Measurements from ENCODE around the gene DKK3.

The DKK3 gene

GRCh38 chr11:11997049-11997322 lies 11.4 kb downstream of the DKK3 start:
- peaks cover 10 to 15% of the 10 kb centered on the region in 2 donors for H3K36me3 ChIP-seq (replicated peaks in 1 of 2; ENCODE audit: control insufficient read depth in 2 of 2, insufficient read depth in 2 of 2, low read length in 2 of 2)
- H3K18ac ChIP-seq (ENCODE audit: low read length) = peak overlapping the region; percentile 29
- no peak overlapping the region for H2BK12ac ChIP-seq (ENCODE audit: low read length)
- H3K4me3 ChIP-seq (ENCODE audit: low read length in 2 of 2) = no peak overlapping the region
- no peak overlapping the region for H3K9ac ChIP-seq (ENCODE audit: low read depth, low read length, poor library complexity)
- peak overlapping the region; percentile 59 for H3K23ac ChIP-seq (ENCODE audit: low read depth, low read length, poor library complexity)
- no peaks in the 10 kb centered on the region for H3K79me1 ChIP-seq (ENCODE audit: low read depth, low read length)
- H3K27me3 ChIP-seq (ENCODE audit: control insufficient read depth in 3 of 3, insufficient read depth in 3 of 3, low read depth in 1 of 3, low read length in 3 of 3) = no peaks in the 10 kb centered on the region
- no peak overlapping the region for H3K14ac ChIP-seq (ENCODE audit: low read length)
- H3K9me3 ChIP-seq (replicated peaks in 1 of 2; ENCODE audit: control insufficient read depth in 2 of 2, insufficient read depth in 1 of 2, low read depth in 1 of 2, low read length in 2 of 2) = no peaks in the 10 kb centered on the region
- no peak overlapping the region for H2BK5ac ChIP-seq (ENCODE audit: low read length)
- no peak overlapping the region for H2AK5ac ChIP-seq (ENCODE audit: low read depth, low read length)
- WGBS, 2 donors (ENCODE audit: extremely low coverage in 2 of 2, insufficient read length in 2 of 2, insufficient replicate concordance in 1 of 2) = no CpG with 5 or more reads among the region's 3 CpGs
- H3K27ac ChIP-seq (replicated peaks; ENCODE audit: low read length) = no peak overlapping the region
- peaks cover 6 to 9% of the 10 kb centered on the region in 2 donors for H3K4me1 ChIP-seq (ENCODE audit: control insufficient read depth in 2 of 2, insufficient read depth in 1 of 2, low read depth in 1 of 2, low read length in 2 of 2)
- no peak for DNase-seq (ENCODE audit: low spot score)
- no peak overlapping the region for H2BK15ac ChIP-seq (ENCODE audit: low read length)
- H2AFZ ChIP-seq (ENCODE audit: low read length) = no peak overlapping the region
- no peak overlapping the region for H4K91ac ChIP-seq (ENCODE audit: low read depth, low read length, poor library complexity)
- no peak overlapping the region for H2BK120ac ChIP-seq (ENCODE audit: low read depth, low read length)
- H3K4me2 ChIP-seq (ENCODE audit: insufficient read depth, low read length, poor library complexity, severe bottlenecking) = no peak overlapping the region
- no peak overlapping the region for H4K8ac ChIP-seq (ENCODE audit: low read depth, low read length)
- no peak overlapping the region for H3K4ac ChIP-seq (ENCODE audit: low read length)

- no peak overlapping the region for H2BK120ac ChIP-seq (ENCODE audit: low read depth, low read length)
- H2AK5ac ChIP-seq (ENCODE audit: low read depth, low read length) = no peak overlapping the region
- H3K4me1 ChIP-seq (ENCODE audit: control insufficient read depth in 2 of 2, insufficient read depth in 1 of 2, low read depth in 1 of 2, low read length in 2 of 2) = peaks cover 6 to 9% of the 10 kb centered on the region in 2 donors
- no peaks in the 10 kb centered on the region for H3K79me1 ChIP-seq (ENCODE audit: low read depth, low read length)
- H2BK5ac ChIP-seq (ENCODE audit: low read length) = no peak overlapping the region
- no CpG with 5 or more reads among the region's 11 CpGs for WGBS, 2 donors (ENCODE audit: extremely low coverage in 2 of 2, insufficient read length in 2 of 2, insufficient replicate concordance in 1 of 2)
- H3K9me3 ChIP-seq (replicated peaks in 1 of 2; ENCODE audit: control insufficient read depth in 2 of 2, insufficient read depth in 1 of 2, low read depth in 1 of 2, low read length in 2 of 2) = no peaks in the 10 kb centered on the region
- no peak overlapping the region for H3K27ac ChIP-seq (replicated peaks; ENCODE audit: low read length)
- H2BK12ac ChIP-seq (ENCODE audit: low read length) = no peak overlapping the region
- peak overlapping the region; percentile 59 for H3K23ac ChIP-seq (ENCODE audit: low read depth, low read length, poor library complexity)
- H3K36me3 ChIP-seq (replicated peaks in 1 of 2; ENCODE audit: control insufficient read depth in 2 of 2, insufficient read depth in 2 of 2, low read length in 2 of 2) = peaks cover 9 to 14% of the 10 kb centered on the region in 2 donors
- no peak overlapping the region for H3K4me3 ChIP-seq (ENCODE audit: low read length in 2 of 2)
- DNase-seq (ENCODE audit: low spot score) = no peak
- H3K27me3 ChIP-seq (ENCODE audit: control insufficient read depth in 3 of 3, insufficient read depth in 3 of 3, low read depth in 1 of 3, low read length in 3 of 3) = no peaks in the 10 kb centered on the region
- H4K8ac ChIP-seq (ENCODE audit: low read depth, low read length) = no peak overlapping the region
- no peak overlapping the region for H3K14ac ChIP-seq (ENCODE audit: low read length)
- H3K4ac ChIP-seq (ENCODE audit: low read length) = no peak overlapping the region
- H3K18ac ChIP-seq (ENCODE audit: low read length) = peak overlapping the region; percentile 29
- no peak overlapping the region for H2AFZ ChIP-seq (ENCODE audit: low read length)
- H3K9ac ChIP-seq (ENCODE audit: low read depth, low read length, poor library complexity) = no peak overlapping the region
- H4K91ac ChIP-seq (ENCODE audit: low read depth, low read length, poor library complexity) = no peak overlapping the region
- no peak overlapping the region for H2BK15ac ChIP-seq (ENCODE audit: low read length)
- no peak overlapping the region for H3K4me2 ChIP-seq (ENCODE audit: insufficient read depth, low read length, poor library complexity, severe bottlenecking)
Measured at GRCh38 chr11:11996321-11997048, 11.9 kb downstream of the DKK3 start.

- no peak overlapping the region for H3K18ac ChIP-seq (ENCODE audit: low read length)
- H3K4me2 ChIP-seq (ENCODE audit: insufficient read depth, low read length, poor library complexity, severe bottlenecking) = no peak overlapping the region
- no peak overlapping the region for H2AK5ac ChIP-seq (ENCODE audit: low read depth, low read length)
- H3K9ac ChIP-seq (ENCODE audit: low read depth, low read length, poor library complexity) = no peak overlapping the region
- no peak overlapping the region for H2BK120ac ChIP-seq (ENCODE audit: low read depth, low read length)
- no peak overlapping the region for H2BK5ac ChIP-seq (ENCODE audit: low read length)
- H3K79me1 ChIP-seq (ENCODE audit: low read depth, low read length) = no peaks in the 10 kb centered on the region
- no peak overlapping the region for H4K8ac ChIP-seq (ENCODE audit: low read depth, low read length)
- H3K14ac ChIP-seq (ENCODE audit: low read length) = no peak overlapping the region
- no peak for DNase-seq (ENCODE audit: low spot score)
- H4K91ac ChIP-seq (ENCODE audit: low read depth, low read length, poor library complexity) = no peak overlapping the region
- no peak overlapping the region for H3K4ac ChIP-seq (ENCODE audit: low read length)
- peaks cover 0 to 9% of the 10 kb centered on the region in 2 donors for H3K36me3 ChIP-seq (replicated peaks in 1 of 2; ENCODE audit: control insufficient read depth in 2 of 2, insufficient read depth in 2 of 2, low read length in 2 of 2)
- no peak overlapping the region for H2AFZ ChIP-seq (ENCODE audit: low read length)
- no peak overlapping the region for H2BK12ac ChIP-seq (ENCODE audit: low read length)
- no peak overlapping the region for H3K23ac ChIP-seq (ENCODE audit: low read depth, low read length, poor library complexity)
- no peaks in the 10 kb centered on the region for H3K27me3 ChIP-seq (ENCODE audit: control insufficient read depth in 3 of 3, insufficient read depth in 3 of 3, low read depth in 1 of 3, low read length in 3 of 3)
- no peak overlapping the region for H3K4me3 ChIP-seq (ENCODE audit: low read length in 2 of 2)
- H3K27ac ChIP-seq (replicated peaks; ENCODE audit: low read length) = no peak overlapping the region
- no peak overlapping the region for H2BK15ac ChIP-seq (ENCODE audit: low read length)
- no CpG with 5 or more reads among the region's 6 CpGs for WGBS, 2 donors (ENCODE audit: extremely low coverage in 2 of 2, insufficient read length in 2 of 2, insufficient replicate concordance in 1 of 2)
- peaks cover 6 to 7% of the 10 kb centered on the region in 2 donors for H3K4me1 ChIP-seq (ENCODE audit: control insufficient read depth in 2 of 2, insufficient read depth in 1 of 2, low read depth in 1 of 2, low read length in 2 of 2)
- no peaks in the 10 kb centered on the region for H3K9me3 ChIP-seq (replicated peaks in 1 of 2; ENCODE audit: control insufficient read depth in 2 of 2, insufficient read depth in 1 of 2, low read depth in 1 of 2, low read length in 2 of 2)
Measured at GRCh38 chr11:11995601-11996000, 12.8 kb downstream of the DKK3 start.

- no peaks in the 10 kb centered on the region for H3K9me3 ChIP-seq (replicated peaks in 1 of 2; ENCODE audit: control insufficient read depth in 2 of 2, insufficient read depth in 1 of 2, low read depth in 1 of 2, low read length in 2 of 2)
- H3K9ac ChIP-seq (ENCODE audit: low read depth, low read length, poor library complexity) = no peak overlapping the region
- no peak overlapping the region for H3K4ac ChIP-seq (ENCODE audit: low read length)
- no peak overlapping the region for H3K27ac ChIP-seq (replicated peaks; ENCODE audit: low read length)
- no peak overlapping the region for H2BK15ac ChIP-seq (ENCODE audit: low read length)
- no peak overlapping the region for H2BK12ac ChIP-seq (ENCODE audit: low read length)
- no CpG with 5 or more reads among the region's 8 CpGs for WGBS, 2 donors (ENCODE audit: extremely low coverage in 2 of 2, insufficient read length in 2 of 2, insufficient replicate concordance in 1 of 2)
- no peak overlapping the region for H3K23ac ChIP-seq (ENCODE audit: low read depth, low read length, poor library complexity)
- DNase-seq (ENCODE audit: low spot score) = no peak
- H3K4me1 ChIP-seq (ENCODE audit: control insufficient read depth in 2 of 2, insufficient read depth in 1 of 2, low read depth in 1 of 2, low read length in 2 of 2) = peaks cover 6 to 7% of the 10 kb centered on the region in 2 donors
- H3K27me3 ChIP-seq (ENCODE audit: control insufficient read depth in 3 of 3, insufficient read depth in 3 of 3, low read depth in 1 of 3, low read length in 3 of 3) = no peaks in the 10 kb centered on the region
- H2BK120ac ChIP-seq (ENCODE audit: low read depth, low read length) = no peak overlapping the region
- no peak overlapping the region for H2AK5ac ChIP-seq (ENCODE audit: low read depth, low read length)
- H3K36me3 ChIP-seq (replicated peaks in 1 of 2; ENCODE audit: control insufficient read depth in 2 of 2, insufficient read depth in 2 of 2, low read length in 2 of 2) = peaks cover 0 to 9% of the 10 kb centered on the region in 2 donors
- H3K18ac ChIP-seq (ENCODE audit: low read length) = no peak overlapping the region
- H4K91ac ChIP-seq (ENCODE audit: low read depth, low read length, poor library complexity) = no peak overlapping the region
- no peak overlapping the region for H3K4me2 ChIP-seq (ENCODE audit: insufficient read depth, low read length, poor library complexity, severe bottlenecking)
- H4K8ac ChIP-seq (ENCODE audit: low read depth, low read length) = no peak overlapping the region
- no peak overlapping the region for H3K14ac ChIP-seq (ENCODE audit: low read length)
- no peak overlapping the region for H3K4me3 ChIP-seq (ENCODE audit: low read length in 2 of 2)
- no peak overlapping the region for H2BK5ac ChIP-seq (ENCODE audit: low read length)
- H2AFZ ChIP-seq (ENCODE audit: low read length) = peak overlapping the region; percentile 36
- no peaks in the 10 kb centered on the region for H3K79me1 ChIP-seq (ENCODE audit: low read depth, low read length)
Measured at GRCh38 chr11:11993839-11994238, 14.6 kb downstream of the DKK3 start.
